Neural cell (in vitro differentiated cells): ENCODE measurements around the gene LBH.

ENCODE experiments used
- CTCF ChIP-seq: fragments of 450-650 bp; IDR thresholded peaks from 2 replicates; pipeline ENCODE4 v1.5.1; 2014; ENCODE audit warnings: antibody characterized with exemption, mild to moderate bottlenecking, moderate library complexity; ENCODE audit not compliant: poor library complexity, severe bottlenecking
- EP300 ChIP-seq: fragments of 450-650 bp; conservative IDR thresholded peaks from 2 replicates; pipeline ENCODE4 v1.6.1; 2014; ENCODE audit warnings: antibody characterized with exemption, mild to moderate bottlenecking, moderate library complexity; ENCODE audit not compliant: poor library complexity, severe bottlenecking
- EZH2 ChIP-seq: fragments of 200-600, 300-800 bp; shearing (Covaris generic), sonication (generic); IDR thresholded peaks from 2 replicates; pipeline ENCODE4 v1.6.1; 2014; ENCODE audit warnings: antibody characterized with exemption, low read length, borderline replicate concordance, mild to moderate bottlenecking; ENCODE audit not compliant: insufficient read depth, poor library complexity, severe bottlenecking
- POLR2AphosphoS5 ChIP-seq: IDR thresholded peaks from 2 replicates; pipeline ENCODE4 v1.6.1; 2012
- RAD21 ChIP-seq: fragments of 450-650 bp; conservative IDR thresholded peaks from 2 replicates; pipeline ENCODE4 v1.6.1; 2014; ENCODE audit warnings: antibody characterized with exemption, mild to moderate bottlenecking, moderate library complexity
- REST ChIP-seq: IDR thresholded peaks from 2 replicates; pipeline ENCODE4 v1.6.1; 2012; ENCODE audit warnings: borderline replicate concordance
- TAF1 ChIP-seq: IDR thresholded peaks from 2 replicates; pipeline ENCODE4 v1.6.1; 2012; ENCODE audit warnings: low read depth

DNA sequence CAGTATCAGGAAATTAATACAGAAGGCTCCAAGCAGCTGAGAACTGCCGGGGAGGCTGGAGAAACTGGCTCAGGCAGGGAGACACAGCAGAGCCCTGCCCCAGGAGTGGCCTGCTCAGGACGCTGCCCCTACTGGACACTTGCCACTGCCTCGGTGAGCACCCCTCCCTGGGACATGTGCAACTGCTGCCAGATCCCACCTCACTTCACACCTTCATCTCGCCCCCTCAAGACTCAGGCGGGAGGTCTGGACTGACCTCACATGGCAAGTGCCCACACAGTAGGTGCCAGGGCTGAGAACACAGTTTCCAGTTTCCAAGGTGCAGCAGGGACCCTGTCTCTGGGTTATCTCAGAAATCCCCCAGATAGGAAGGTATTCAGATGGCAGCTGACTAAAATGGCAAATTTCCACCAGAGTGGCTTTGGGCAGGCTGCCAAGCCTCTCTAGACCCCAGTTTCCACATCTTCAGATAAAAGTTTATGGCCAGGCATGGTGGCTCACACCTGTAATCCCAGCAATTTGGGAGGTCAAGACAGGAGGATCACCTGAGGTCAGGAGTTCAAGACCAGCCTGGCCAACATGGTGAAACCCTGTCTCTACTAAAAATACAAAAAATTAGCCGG is 33.7 kb upstream of the LBH start:
- TF ChIP-seq CTCF: no peak
- TF ChIP-seq RAD21: no peak
- TF ChIP-seq TAF1: no peak
- TF ChIP-seq EZH2: no peak
- TF ChIP-seq REST: no peak
- TF ChIP-seq EP300: no peak
- no peak for TF ChIP-seq POLR2AphosphoS5
